HG03108 (cell line): ENCODE results near the gene CPA3.

Source experiments
- ATAC-seq: cut with Tn5 transposase; IDR thresholded peaks from one replicate; pipeline ENCODE4 v1.9.1; 2021; ENCODE audit warnings: moderate library complexity; ENCODE audit not compliant: unreplicated experiment

The CPA3 gene

DNA sequence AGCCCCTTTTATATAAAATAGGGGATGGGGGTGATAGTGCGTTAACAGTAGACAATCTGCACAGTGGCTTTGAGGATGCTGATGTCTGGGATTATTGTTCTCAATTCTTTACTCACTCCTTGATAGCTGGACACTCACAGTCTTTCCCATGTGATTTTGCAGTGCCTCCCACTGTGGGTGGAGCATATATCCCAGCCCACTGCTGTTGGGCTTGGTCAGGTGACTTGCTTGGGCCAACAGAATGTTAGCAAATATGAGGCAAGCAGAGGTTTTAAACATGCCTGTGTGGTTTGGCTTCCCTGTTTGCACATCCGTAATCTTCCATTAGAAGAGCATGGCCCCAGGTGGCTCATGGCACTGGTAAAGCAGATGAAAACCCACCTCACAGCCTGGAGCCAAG lies 46.5 kb downstream of the CPA3 start:
- no peak for ATAC-seq

DNA sequence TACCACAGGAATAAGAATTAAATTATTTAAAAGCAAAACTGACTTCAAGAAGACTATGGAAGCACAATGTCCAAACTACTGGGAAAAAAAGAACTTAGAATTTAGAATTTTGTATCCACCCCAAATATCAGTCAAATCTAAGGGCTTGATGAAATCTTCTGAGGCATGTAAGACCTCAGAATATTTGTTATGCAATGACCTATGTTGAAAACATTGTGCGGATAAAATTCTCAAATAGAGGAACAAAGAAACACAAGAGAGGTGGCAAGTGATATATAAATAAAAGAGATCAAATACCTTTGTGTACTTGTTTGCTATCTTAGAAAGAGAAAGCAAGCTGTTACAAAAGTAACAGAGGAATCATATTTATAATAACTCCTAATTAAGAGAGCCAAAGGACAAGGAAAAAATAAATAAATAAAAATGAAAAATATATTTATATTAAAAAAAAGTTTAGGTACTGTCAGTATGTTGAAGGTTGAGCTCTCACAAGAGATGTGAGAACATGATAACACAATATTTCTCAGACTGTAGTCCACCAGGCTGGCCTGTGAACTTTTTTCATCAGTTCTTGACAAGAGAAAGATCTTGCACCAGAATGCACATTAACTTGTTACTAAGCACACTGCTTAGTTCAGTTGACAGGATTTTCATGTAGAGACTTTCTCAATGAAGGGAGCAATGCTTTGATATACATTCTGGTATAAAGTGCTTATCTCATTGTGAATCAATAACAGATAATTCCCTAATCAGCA lies 50.0 kb downstream of the CPA3 start:
- ATAC-seq: no peak

DNA sequence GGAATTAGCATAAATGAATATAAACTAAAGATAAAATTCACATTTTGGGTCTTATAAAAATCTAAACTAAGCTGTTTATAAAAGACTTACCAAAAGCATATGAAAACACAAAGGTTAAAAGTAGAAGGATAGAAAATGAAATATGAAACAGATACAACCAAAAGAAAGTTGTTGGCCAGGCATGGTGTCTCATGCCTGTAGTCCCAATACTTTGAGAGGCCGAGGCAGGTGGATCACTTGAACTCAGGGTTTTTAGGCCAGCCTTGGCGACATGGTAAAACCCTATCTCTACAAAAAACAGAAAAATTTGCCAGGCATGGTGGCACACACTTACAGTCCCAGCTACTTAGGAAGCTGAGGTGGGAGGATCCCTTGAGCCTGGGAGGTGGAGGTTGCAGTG lies 51.0 kb downstream of the CPA3 start:
- ATAC-seq: no peak

DNA sequence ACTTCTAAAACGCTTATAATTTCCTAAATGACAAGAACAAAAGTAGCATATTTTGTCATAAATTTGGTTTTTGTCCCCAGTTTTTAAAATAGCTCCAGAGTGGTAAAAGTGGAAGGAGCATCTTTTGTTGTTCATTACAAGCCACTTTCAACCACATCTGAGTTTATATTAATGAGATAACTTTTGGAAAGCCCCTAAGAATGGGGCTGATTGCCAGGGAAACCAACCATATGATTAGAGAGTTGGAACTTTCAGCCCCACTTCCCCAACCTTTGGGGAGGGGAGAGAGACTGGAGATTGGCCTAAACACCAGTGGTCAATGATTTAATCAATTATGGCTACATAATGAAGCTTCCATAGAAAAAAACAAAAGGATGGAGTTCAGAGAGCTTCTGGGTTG lies 57.4 kb downstream of the CPA3 start:
- ATAC-seq: no peak

DNA sequence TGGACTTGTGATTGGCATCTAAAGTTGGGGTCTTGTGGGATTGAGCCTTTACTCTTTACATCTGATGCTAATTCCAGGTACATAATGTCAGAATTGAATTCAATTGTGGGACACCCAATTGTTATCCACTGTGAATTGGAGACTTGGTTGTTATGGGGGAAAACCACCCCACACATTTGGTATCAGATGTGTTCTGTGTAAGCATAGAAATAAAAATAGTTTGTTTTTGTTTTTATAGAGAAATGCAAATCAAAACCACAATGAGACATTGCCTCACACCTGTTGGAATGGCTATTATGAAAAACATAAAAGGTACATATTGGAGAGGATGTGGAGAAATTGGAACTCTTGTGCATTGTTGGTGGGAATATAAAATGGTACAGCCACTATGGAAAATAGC lies 58.5 kb downstream of the CPA3 start:
- no peak for ATAC-seq

DNA sequence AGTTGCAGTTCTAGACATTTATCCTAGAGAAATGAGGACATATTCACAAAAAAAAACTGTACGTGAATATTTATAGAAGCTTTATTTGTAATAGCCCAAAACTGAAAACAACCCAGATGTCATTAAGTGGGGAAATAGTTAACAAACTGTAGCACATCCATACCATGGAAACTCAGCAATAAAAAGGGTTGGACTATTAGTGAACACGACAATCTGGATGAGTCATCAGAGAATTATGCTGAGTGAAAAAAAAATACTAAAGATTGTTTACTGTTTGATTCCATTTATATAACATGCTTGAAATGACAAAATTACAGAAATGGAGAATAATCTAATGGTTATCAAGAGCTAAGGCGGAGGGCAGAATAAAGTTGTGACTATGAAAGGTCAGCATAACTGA lies 59.5 kb downstream of the CPA3 start:
- no peak for ATAC-seq

DNA sequence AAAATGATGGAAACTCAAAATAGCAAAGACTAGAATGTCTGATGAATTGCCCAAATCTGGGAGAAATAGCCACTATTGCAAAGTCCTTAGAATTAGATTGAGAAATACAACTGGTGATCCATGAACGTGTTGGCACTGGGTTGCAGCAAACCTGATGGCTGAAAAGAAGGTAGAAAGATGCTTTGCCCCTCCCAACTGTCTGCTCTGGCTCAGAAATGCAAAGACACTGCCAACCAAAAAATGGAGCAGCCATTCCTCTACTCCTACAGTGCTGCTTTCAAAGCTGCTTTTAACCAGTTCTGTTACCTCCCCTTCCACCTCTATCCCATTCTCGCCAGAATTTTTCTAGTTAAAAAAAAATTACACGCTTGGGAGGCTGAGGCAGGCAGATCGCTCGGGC lies 60.7 kb downstream of the CPA3 start:
- no peak for ATAC-seq

DNA sequence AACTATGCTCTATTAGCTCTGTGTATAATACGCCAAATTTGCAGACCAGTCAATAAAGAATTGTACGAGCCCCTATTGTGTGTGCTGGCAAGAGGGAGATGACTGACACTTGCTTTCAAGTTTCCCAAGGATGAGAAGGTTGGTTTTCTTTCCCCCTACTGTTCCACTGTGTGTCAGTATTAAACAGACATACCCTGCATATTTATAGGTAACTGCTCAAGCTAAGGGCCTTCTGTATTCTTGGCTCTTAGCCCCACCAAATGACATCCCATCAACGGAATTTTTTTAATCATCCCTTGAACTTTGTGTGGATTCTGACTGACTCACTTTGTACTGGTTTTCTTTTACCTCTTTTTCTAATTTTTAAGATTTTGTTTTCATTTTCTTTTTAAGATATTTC lies 65.7 kb downstream of the CPA3 start:
- ATAC-seq: no peak

DNA sequence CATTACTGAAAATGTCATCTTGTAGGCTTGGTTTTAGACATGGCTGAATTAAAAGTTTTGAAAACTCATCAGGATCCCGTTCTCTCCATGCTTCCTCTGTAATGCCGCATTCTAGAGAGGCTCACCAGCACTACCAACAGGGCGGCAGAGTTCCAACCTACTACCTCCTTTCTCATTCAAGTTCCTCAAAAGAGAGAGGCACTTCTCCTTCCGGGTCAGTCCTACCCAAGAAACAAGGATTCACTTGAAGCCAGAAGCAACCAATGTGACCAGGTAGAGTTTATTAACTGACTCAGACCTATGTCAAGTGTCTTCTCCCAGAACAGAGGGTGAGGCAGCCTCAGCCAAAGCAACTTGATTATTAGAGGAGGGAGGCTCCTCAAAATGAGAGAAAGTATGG lies 66.5 kb downstream of the CPA3 start:
- ATAC-seq: no peak

DNA sequence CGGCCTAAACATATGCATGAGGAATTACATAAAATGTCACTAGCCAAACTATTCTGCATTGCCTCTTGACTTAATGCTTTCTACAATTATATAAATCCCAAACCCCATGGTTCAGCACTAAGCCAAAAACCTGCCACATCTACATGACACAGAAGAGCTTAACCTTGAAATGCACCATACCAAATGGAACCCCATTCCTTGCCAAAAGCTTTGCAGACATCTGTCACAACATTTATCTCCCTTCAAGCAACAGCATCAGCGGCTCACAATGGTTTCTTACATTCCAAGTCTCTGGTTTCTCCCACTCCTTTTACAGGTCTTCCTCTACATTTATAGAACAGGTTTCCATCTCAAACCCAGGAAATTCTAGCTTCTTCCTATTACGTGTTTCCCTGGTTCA lies 67.9 kb downstream of the CPA3 start:
- no peak for ATAC-seq

DNA sequence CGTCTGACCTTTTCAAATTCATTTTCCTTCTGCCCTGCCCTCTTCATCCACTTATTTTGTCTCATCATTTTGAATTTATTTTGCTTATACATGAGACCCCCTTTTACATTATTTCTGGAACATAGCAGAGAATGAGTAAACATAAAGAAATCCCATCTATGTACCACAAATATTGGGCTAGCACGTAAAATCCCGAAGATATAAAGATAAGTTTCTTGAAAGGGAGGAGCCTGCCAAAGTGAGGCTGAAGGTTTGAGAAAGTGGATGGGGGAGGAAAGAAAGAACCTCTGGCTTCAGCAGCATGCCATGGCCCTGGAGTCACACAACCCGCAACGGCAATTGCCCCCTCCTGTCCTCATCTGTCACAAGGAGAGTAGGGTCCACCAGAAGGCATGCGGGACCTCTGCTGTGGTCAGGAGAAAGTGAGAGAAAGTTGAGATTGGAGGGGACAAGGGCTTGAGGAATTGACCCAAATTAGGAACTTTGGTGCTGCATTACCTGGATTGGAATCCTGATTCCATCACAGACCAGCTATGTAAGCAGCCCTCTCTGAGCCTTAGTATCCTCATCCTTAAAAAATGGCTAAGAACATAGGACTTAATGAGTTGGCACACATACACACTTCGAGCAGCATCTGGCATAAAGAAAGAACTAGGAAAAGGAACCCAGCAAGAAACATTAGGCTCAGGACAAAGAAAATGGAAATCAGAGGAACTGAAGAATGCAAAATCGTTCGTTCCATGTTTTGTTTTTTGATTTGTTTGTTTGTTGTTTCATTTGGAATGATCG lies 72.6 kb downstream of the CPA3 start:
- ATAC-seq: no peak

DNA sequence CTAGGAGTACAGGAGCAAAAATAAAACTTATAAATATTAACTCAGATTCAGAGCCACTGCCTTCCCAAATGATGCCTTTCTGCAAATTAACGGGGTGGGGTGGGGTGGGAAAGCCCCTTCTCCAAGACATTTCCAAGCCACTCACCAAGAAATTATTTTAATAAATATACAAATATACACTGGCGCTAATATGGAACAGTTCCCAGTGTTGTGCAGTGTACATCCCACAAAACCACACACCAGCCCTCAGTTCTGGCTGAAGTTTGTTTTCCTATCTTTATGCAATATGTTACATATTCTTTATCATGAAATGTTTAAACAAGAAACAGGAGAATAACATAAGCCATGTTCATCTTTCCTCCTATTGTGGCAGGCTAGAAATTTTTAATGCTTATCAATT lies 73.2 kb downstream of the CPA3 start:
- no peak for ATAC-seq

DNA sequence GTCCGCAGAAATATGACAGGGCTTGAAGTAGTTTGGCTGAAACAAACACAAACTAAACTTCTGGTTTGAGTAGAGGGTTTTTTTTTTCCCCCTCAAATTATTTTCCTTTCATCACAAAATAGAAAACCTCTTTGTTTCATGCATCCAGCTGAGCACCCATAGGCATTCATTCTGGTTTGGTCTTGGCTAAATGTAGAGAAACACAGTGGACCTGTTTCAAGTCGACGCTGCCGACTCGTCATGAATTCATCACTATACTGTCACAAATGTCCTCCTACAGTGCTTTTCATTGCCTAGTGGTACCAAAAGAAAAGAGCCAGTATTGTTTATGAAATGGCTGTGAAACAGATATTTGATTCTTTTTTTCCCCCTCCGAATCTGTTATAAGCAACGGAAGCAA lies 73.8 kb downstream of the CPA3 start:
- no peak for ATAC-seq

DNA sequence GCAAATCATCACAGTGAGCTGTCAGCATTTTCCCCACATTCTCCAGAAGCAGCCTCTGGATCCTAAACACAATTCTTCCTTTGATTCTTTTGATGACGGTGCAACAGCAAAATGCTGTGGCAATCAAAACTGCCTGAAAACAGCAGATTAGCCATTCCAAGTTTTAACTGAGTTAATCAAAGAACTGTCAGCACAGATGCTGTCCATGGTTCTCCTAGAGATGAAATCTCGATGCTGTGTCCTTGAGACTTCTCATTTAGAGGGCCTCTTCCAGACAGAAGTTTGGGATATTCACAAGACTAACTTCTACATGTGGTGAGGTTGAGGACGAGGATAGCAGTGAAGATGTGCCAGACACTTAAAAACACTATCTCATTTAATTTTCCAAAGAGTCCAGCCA lies 75.9 kb downstream of the CPA3 start:
- ATAC-seq: no peak

DNA sequence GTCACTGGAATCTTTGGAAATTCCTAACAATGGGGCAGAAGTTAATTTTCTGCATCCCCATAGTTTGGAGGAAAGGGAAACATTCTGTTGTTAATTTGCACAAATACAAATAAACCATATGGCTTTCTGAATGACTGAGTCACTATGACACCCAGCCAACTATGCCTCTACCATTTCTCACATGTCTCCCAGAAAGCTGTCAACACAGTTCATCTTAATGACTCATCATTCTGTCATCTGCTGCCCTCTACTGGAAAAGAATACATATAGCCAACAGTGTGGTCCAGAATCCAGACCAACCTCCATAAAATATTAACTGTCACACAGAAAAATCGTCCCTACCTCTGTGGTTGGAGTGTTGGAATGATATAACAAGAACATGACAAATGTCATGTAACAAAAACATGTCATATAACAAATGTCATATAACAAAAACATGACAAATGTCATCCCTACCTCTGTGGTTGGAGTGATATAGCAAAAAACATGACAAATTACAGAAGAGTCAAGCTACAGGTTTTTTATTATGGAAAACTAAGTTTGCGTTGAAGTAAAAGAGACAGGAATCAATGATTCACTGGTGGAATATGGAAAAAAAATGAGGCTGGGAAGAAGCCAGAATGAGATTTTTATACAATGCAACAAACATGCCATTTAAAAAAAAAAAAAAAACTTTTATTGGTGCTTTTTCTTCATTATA lies 78.6 kb downstream of the CPA3 start:
- peak; percentile 87 for ATAC-seq

DNA sequence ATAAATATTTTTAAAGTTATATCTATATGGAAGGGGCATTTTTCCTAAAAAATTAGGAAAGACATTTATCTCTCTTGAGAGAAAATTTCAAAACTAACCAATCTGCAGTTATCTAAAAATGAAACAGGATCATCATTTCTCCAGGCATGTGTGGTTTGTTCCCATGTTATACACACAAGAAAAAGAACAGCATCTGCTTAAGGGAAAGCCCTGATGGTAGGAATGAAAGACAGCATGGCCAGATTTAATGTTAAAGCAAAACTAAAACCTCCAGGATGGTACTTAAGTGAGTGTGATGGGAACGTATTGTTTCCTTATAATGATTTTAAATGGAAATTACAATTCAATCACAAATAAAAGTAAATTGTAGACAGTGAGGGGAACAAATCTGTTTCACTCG lies 80.0 kb downstream of the CPA3 start:
- no peak for ATAC-seq
